ENCODE data around the gene TUBGCP3. TPM values are rescaled to one million over a fixed set of nuclear protein-coding genes. Genes with fewer than 3 reads are reported as not detected.

Gene TUBGCP3, protein sequence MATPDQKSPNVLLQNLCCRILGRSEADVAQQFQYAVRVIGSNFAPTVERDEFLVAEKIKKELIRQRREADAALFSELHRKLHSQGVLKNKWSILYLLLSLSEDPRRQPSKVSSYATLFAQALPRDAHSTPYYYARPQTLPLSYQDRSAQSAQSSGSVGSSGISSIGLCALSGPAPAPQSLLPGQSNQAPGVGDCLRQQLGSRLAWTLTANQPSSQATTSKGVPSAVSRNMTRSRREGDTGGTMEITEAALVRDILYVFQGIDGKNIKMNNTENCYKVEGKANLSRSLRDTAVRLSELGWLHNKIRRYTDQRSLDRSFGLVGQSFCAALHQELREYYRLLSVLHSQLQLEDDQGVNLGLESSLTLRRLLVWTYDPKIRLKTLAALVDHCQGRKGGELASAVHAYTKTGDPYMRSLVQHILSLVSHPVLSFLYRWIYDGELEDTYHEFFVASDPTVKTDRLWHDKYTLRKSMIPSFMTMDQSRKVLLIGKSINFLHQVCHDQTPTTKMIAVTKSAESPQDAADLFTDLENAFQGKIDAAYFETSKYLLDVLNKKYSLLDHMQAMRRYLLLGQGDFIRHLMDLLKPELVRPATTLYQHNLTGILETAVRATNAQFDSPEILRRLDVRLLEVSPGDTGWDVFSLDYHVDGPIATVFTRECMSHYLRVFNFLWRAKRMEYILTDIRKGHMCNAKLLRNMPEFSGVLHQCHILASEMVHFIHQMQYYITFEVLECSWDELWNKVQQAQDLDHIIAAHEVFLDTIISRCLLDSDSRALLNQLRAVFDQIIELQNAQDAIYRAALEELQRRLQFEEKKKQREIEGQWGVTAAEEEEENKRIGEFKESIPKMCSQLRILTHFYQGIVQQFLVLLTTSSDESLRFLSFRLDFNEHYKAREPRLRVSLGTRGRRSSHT
- 10 to 100 TPM; 16.5 to 28.5 (median 25.6) TPM for total RNA-seq (2021; fragmentation: NEBNext Ultra II Directional; extraction: Animal tissue kit (Norgen Biotek cat#: 25700))
- long read RNA-seq, transcript TUBGCP3-201 (22 exons, 3,899 nt) = major isoform, 7 of 25 reads
- long read RNA-seq, transcript TUBGCP3-204 (10 exons, 2,461 nt) = minor isoform, 6 of 25 reads
- long read RNA-seq, partial matches to known transcripts = 8 of 25 reads
- long read RNA-seq, other reads (novel, unspliced or antisense) = 4 of 25 reads

DNA sequence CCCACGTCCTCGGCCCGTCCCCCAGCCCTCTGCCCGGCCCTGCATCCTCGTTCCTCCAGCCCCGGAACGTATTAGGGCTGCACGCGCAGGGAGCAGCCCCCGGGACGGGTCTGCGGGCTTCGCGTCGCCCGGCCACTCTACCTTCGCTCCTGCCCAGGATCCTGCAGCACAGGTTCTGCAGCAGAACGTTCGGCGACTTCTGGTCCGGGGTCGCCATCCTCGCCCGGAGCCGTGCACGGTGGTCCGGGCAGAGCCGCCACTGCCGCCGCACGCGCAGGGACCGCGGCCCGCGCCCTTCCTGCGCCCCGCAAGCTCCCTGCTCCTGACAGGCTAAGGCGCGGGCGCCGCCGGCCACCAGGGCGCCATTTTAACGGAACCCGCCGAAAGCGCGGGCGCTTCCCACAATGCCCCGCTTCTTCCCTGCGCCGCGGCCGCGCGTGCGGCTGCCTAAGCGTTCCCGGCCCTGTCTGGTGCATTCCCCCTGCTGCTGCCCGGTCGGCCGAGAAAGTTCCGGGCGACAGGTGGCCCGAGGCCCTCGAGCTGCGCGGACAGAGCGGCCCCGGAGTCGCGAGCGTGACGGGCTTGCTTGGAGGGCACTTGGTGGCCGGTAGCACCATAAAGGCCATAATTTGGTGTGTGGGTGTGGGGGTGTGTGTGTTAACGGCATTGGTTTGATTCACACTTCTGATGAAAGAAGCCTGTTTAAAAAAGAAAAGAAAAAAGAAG is at the start of gene TUBGCP3:
Gene TUBGCP3, minus strand, starts transcription at position 390 of the 726 bp plus-strand sequence. Its CDS starts 173 bp downstream, at position 217.
- H3K4me3 Mint-ChIP-seq = peak within 1 kb of the TSS; percentile 94
- no peaks in the 10 kb centered on the region for H3K36me3 Mint-ChIP-seq (ENCODE audit: low read depth)
- TF ChIP-seq, protein P1, sequence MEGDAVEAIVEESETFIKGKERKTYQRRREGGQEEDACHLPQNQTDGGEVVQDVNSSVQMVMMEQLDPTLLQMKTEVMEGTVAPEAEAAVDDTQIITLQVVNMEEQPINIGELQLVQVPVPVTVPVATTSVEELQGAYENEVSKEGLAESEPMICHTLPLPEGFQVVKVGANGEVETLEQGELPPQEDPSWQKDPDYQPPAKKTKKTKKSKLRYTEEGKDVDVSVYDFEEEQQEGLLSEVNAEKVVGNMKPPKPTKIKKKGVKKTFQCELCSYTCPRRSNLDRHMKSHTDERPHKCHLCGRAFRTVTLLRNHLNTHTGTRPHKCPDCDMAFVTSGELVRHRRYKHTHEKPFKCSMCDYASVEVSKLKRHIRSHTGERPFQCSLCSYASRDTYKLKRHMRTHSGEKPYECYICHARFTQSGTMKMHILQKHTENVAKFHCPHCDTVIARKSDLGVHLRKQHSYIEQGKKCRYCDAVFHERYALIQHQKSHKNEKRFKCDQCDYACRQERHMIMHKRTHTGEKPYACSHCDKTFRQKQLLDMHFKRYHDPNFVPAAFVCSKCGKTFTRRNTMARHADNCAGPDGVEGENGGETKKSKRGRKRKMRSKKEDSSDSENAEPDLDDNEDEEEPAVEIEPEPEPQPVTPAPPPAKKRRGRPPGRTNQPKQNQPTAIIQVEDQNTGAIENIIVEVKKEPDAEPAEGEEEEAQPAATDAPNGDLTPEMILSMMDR (IDR thresholded peaks at IDR 0.05) = no peak; the same call in 1 of the 2 replicates
- peak within 1 kb of the TSS; percentile 93 for H3K27ac Mint-ChIP-seq
- H3K9me3 Mint-ChIP-seq = no peaks in the 10 kb centered on the region
- peaks cover 27% of the 10 kb centered on the region for H3K4me1 Mint-ChIP-seq (ENCODE audit: low read depth)
- peak; percentile 77 for DNase-seq
- H3K27me3 Mint-ChIP-seq (ENCODE audit: insufficient read depth) = peaks cover 1% of the 10 kb centered on the region; the same call in 1 of the 2 replicates

DNA sequence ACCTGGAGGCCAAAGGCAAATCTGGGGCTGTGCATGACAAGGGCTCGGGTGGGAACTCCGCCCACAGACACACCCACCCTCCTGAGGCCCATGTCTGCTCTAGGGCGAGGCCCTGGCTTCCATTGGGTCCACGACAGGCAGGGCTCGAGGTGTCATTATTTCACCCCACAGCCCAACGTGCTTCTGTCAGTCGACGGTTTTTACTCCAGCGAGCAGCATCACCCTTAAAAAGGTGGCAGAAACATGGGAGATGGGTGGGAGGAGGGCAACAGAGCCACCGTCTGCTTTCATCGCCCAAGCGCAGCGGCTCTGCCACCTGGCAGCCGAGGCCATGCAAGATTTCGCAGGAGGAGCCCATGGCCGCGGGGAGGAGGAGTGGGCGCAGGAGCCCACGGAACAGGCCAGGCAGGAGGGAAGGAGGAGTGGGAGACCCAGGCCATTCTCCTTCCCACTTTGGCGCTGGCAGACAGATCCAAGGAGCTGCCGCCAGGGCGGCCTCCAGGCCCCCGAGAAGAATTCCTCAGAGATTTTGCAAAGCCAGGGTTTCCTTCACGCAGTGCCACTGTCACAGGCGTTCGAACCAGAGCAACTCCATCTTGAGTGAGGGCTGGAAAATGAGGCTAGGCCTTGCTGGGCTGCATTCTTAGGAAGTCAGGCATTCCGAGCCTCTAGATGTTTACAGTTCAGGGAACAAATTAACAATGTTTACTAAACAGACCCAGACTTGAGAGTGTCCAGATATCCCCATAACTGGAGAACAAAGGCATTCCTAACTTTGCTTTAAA is 49.3 kb upstream of the TUBGCP3 start:
- no peak overlapping the region for H3K27ac Mint-ChIP-seq
- H3K4me1 Mint-ChIP-seq (ENCODE audit: low read depth) = no peaks in the 10 kb centered on the region
- H3K9me3 Mint-ChIP-seq = no peaks in the 10 kb centered on the region
- peaks cover 30% of the 10 kb centered on the region for H3K27me3 Mint-ChIP-seq (ENCODE audit: insufficient read depth)
- no peaks in the 10 kb centered on the region for H3K36me3 Mint-ChIP-seq (ENCODE audit: low read depth)
- H3K4me3 Mint-ChIP-seq = no peak overlapping the region
- TF ChIP-seq, protein P1 (IDR thresholded peaks at IDR 0.05) = no peak
- DNase-seq = no peak

DNA sequence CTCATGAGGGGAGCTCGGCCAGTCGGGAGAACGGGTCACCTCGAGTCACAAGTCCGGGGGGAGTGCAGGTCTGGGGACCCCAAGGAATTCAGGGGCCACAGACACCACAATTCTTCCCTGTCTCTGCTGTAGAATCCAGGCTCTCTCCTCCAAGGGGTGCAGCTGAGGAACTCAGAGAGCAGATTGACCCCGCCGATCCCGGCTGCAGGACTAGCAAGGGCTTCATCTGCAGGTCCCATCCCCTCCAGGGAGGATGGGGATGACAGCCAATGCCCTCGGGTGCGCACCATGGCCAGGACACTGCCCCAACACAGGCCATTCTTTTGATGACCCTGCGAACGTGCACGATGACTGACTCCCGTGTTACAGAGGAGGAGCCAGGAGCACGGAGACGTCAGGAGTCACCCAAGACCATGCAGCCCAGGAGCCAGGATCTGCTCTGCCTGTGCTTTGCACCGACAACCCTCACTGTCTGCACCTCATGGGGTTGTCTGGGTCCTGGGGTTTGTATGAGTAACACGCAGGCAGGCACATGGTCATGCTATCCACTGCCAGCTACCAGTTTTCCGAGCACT is 48.5 kb upstream of the TUBGCP3 start:
- DNase-seq = no peak
- H3K27me3 Mint-ChIP-seq (ENCODE audit: insufficient read depth) = peaks cover 30% of the 10 kb centered on the region
- no peak overlapping the region for H3K27ac Mint-ChIP-seq
- no peaks in the 10 kb centered on the region for H3K4me1 Mint-ChIP-seq (ENCODE audit: low read depth)
- H3K9me3 Mint-ChIP-seq = no peaks in the 10 kb centered on the region
- H3K4me3 Mint-ChIP-seq = no peak overlapping the region
- TF ChIP-seq, protein P1 (IDR thresholded peaks at IDR 0.05) = no peak
- H3K36me3 Mint-ChIP-seq (ENCODE audit: low read depth) = no peaks in the 10 kb centered on the region

DNA sequence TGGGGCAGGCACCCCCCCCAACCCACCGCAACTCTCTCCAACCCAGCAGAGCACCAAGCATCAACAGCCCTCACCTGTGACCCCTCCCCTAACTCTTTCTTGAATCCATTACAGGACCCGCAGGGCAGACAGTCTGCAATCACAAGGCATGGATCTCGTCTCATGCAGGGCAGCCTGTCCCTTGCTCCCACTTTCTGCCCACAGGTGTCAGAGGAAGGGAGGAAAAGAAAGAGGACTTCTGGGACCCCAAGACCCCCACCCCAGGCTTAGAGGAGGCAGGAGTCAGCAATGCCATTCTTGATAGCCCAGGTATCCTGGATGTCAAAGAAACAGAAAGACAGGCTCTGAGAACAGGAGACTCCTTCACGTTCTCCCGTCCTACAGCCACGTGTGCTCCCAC is 47.4 kb upstream of the TUBGCP3 start:
- no peaks in the 10 kb centered on the region for H3K36me3 Mint-ChIP-seq (ENCODE audit: low read depth)
- no peak for DNase-seq
- no peaks in the 10 kb centered on the region for H3K9me3 Mint-ChIP-seq
- no peak overlapping the region for H3K27ac Mint-ChIP-seq
- TF ChIP-seq, protein P1 (IDR thresholded peaks at IDR 0.05) = no peak
- H3K27me3 Mint-ChIP-seq (ENCODE audit: insufficient read depth) = peaks cover 30% of the 10 kb centered on the region
- no peaks in the 10 kb centered on the region for H3K4me1 Mint-ChIP-seq (ENCODE audit: low read depth)
- H3K4me3 Mint-ChIP-seq = no peak overlapping the region
